Stimulated activated CD4-positive, alpha-beta T cell treated with anti-CD3 and anti-CD28 coated beads, TNF-alpha, amount 100 ng/mL, for 48 hours (primary cell): ENCODE results near the gene GLIS1.

Source experiments
- DNase-seq, 3 donors: peaks; one replicate each; pipeline ENCODE4 v3.0.0-alpha.2; 2020; ENCODE audit warnings: low read depth in 3 of 3

Gene GLIS1

DNA sequence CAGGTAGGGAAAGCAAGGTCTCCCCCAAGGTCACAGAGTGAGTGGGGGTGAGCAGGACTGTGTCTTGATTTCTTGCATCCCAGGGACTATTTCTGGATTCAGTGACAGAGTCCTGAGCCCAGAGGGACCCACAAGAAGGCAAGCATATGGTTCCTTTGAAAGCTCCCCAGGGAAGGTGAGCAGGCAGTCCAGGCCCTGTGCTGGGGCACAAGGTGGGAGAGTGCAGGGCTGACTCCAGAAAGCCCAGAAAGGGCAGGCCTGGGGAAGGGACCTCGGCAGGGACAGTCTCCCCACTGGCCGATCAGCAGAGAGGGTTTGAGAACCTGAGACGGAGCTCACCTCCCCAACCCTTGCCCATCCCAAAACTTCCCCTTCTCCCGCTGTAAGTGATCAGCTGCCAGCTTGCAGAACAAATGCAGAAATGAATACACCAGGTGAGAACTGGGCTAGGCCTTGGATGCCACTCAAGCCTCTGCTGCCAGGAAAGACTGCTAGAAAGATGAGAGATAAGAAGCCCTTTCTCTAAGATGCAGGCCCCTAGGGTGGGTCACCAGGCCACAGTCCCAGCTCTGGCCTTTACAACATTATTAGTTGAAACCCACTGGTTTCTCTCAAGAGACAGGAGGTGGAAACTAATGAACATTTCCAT lies 121.0 kb downstream of the GLIS1 start:
- DNase-seq, result no peak

DNA sequence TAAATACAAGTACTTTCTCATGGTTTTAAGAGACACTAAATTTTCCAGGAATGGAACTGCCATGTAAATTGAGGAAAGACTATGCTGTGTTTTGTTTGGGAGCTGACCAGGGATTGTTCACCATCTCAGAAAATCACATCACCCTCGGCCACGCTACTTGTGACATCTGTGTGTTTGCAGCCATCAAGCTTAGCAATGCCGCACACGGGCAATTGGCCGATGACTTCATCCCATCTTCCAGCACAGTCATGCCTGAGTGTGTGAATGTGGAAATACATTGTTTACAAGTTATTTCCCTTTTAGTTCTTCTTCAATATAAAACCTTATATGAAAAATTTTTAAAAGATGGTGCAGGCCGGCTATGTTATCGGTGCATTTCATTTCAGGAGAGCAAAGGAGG lies 121.6 kb downstream of the GLIS1 start:
- no peak for DNase-seq

DNA sequence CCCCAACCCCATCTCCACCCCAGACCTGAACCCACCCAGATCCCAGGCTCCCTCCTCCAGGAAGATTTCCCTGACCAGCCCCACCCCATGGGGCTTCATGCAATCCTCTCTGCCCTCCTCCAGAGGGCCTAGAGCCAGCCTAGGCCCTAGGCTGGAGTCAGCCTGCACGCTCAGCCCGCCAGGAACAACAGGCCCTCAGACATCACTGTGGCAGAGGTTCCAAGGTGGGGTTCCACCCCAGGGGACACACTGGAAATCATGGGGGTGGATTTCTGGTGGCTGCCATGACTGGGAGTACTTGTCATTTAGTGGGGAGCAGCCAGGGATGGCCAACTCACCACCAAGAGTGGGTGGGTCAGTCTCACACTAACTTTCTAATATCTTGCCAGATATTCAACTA lies 122.0 kb downstream of the GLIS1 start:
- no peak for DNase-seq

DNA sequence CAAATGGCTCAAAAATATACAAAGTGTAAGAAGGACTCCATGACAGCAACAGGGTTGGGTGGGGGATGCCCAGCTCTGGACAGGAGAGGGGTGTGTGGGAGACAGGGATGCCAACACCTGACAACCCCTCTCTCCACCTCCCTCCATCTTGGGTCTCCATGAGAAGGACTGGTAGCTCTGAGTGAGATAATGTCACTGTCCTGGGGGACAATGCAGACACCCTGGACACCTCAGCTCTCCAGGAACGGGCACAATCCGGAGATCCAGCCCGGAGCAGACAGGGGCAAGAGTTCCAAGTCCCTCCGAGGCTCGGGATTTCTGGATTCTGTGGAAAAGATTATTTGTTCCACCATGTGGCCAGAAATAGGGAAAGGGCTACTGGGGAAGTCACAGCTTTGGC lies 122.5 kb downstream of the GLIS1 start:
- DNase-seq, result no peak

DNA sequence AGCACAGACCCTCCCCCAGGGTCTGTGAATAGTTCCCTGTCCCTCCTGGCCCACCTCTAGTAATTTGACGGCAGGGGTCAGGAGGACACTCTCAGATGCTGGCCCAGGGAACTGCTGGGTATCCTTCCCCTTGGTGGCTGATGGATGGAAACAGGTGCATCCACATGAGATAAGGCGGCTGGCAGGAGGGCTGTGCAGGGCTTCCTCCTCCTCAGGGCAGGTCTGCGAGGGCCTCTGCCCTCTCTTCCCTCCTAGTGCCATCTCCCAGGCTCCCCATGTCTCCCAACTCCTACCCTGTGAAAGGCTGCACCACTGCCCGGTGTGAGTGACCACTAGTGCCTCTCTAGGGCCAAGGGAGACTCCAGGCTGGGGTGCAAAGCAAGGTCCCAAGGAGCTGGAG lies 123.9 kb downstream of the GLIS1 start:
- DNase-seq, result no peak

DNA sequence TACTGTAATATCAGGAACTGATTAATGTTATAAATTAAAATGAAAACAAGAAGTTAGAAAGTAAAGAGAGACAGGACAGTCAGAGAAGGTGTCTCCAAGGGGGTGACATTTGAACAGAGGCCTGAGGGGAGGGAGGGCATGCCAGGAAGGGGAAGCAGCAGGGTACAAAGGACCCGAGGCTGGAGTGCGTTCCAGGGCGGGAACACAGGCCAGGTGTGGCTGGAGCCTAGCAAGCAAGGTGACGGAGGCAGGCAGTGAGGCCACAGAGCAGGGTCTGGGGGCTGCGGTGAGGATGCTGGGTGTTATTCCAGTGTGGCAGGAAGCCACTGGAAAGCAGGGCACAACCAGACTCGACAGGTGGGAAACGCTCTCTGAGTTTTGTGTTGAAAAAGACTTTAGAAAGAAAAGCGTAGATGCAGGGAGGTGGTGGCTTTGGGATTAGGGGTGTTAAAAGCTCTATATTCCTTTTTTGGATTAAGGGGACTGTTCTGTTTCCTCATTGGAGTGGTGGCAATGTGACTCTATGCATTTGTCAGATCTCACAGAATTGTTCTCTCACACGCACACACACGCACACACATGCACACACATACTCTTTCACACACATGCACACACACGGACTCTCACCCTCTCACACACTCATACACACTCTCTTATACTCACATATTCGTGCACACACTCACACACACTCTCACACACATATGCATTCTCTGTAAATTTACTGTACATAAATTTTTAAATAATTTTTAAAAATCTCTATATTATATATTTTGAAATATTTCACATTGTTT lies 124.5 kb downstream of the GLIS1 start:
- DNase-seq, result no peak

DNA sequence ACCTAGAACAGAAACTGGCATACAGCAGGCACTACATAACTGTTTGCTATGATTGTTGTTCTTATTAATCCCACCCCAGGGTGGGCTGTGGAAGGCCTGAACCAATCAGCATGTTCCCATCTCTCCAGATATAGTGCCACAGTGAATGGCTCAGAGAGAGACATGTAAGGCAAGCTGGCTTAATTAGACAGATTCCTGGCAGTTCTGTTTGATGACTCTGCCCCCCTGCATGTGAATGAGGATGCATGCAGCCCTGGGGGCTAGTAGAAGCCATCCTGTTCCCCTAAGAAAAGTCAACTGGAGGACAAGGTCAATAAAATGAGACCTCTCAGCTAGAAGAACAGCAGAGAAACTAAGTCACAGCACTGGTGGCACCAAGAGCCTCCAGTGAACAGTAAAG lies 130.3 kb downstream of the GLIS1 start:
- no peak for DNase-seq

DNA sequence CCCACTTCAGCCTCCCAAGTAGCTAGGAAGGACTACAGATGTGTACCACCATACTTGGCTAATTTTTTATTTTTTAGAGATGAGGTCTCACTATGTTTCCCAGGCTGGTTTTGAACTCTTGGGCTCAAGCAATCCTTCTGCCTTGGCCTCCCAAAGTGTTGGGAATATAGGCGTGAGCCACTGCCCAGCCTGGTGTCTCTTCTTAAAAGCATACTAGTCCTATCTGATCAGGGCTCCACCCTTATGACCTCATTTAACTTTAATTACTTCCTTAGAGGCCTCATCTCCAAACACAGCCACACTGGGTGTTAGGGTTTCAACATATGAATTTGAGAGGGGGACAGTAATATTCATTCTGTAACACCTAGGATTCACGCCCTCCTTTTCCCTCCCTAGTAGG lies 130.9 kb downstream of the GLIS1 start:
- DNase-seq, result no peak

DNA sequence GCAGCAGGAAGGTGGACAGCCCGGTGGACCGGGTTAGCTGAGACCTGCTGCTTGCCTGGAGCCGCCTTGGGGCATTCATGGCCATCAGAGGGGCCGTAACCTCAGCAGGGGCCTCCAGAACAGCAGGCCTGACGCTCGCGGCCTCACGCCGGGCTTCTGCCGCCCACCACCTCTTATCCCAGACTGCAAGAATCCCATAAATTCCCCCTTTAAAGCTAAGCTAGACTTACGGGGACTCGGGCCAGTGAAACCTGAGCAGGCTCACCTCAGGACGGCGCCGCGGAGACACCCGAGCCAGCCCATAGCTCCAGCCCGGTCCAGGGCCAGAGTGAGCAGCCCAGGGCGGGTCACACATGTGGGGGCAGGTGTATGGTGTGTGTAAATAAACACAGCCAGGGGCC lies 132.3 kb downstream of the GLIS1 start:
- no peak for DNase-seq

DNA sequence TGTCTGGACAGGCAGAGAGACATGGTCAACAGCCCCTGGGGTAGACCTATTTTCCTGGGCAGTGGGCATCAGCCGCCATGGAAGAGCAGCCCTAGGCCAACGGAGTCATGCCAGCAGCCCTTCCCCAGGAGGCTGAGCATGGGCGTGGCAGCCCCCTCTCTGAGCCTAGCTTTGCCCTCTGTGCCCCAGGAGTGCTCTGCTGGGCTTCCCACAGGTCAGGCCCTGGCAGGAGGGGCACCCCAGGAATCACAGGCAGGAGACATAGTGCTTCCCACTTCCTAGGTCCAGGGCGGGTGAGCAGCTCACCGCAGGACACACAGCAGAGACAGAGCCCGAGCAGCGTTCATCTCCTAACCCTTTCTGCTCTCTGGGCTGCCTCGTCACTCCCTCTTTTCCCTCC lies 132.8 kb downstream of the GLIS1 start:
- DNase-seq, result no peak

DNA sequence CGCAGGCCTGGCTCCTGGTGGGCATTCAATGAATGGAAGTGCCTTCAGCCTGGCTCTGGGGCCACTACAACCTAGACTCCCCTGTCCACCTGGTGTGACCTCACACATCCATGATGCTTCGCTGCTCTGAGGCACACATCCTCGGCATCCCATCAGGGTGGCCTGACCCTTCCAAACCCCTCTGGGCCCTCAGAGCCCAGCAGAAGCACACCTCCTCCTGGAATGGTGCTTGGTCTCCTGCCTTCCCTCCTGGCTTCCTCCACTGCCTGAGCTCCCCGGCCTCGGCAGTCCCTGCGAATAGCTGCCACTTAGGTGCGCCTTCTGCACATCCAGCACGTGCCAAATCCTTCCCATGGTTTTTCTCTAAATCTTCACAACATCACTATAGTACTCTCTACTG lies 133.8 kb downstream of the GLIS1 start:
- DNase-seq, result no peak

DNA sequence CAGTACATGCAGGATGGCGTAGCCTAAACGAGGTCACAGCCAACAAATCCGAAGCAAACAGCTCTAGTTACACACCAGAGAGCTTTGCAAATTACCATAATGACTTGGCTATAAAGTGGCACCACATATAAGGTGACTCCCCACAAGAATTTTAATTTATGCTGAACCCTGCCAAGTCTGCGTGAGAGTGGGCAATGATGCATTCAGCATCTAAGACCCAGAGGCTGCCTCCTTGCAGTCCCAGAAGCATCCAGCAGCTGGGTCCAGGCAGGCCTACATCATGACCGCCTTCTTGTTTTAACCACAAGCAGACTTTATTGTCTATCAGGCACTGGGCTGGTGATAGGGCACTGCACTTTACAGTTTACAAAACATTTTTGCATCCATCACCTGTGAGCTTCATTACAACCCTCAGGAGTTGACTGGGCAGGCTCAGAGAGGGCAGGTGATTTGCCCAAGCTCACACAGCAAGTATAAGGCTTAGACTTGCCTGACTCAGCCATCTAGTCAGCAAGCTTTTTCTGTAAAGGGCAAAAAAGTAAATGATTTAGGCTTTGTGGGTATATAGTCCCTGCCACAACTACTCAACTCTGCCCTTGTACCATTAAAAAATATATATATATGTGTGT lies 134.6 kb downstream of the GLIS1 start:
- DNase-seq, result no peak

DNA sequence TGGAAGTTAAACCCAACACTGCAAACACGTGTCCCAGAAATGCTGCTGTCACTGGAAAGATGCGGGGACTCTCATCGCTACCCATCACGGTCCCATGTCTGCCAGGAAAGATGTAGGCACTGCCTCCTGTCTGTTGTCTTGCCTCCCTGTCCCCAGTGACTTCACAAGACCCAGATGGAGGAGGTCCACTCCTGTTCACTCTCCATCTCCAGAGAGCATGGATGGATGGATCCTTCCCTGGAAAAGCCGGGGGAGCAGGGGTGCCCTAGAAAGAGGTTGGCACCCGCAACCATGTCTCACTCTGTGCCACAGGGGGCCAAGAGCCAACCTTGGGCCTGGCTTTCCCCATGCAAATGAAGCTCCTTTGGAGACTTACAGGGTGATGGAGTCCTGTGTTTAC lies 135.5 kb downstream of the GLIS1 start:
- DNase-seq, result no peak

DNA sequence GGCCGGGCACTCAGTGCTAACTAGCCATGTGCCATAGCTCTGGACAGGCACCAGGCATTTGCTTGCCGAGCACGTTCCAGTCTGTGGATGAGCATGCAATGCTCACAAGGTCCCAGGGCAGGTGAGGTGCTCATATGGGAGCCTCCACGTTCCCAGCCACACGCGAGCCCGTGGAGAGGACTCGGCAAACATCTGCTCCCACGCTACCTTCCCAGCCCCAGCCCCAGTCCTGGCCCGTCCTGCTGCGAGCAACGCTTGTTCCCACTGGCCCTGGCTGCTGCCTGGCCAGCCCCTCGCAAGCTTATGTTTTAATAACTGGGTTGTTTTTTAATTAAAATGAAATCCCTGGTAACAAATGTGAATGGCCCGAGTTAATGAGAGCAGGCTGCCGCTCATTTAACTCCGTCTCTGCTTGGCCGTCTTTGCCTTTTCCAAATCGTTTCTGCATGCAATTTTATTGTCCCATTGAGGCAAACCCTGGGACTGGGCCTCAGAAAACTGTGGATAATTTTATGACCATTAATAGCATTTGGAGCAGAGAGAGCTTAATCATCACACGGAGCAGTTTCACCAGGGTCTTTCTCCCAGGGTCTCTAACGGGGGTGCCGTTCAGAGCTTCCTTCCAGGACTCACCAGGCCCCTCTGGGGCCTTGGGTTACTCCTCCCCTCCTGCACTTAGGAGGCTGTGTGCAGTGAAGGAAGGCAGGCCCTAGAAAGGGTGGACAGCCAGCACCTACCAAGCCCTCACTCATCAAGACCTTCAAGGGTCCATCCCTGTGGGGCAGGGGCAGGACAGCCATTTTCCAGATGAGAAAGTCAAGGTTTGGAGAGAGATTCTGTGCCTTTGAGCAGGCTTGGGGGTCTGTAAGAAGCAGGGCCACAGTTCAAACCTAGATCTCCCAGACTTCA lies 136.8 kb downstream of the GLIS1 start:
- no peak for DNase-seq

DNA sequence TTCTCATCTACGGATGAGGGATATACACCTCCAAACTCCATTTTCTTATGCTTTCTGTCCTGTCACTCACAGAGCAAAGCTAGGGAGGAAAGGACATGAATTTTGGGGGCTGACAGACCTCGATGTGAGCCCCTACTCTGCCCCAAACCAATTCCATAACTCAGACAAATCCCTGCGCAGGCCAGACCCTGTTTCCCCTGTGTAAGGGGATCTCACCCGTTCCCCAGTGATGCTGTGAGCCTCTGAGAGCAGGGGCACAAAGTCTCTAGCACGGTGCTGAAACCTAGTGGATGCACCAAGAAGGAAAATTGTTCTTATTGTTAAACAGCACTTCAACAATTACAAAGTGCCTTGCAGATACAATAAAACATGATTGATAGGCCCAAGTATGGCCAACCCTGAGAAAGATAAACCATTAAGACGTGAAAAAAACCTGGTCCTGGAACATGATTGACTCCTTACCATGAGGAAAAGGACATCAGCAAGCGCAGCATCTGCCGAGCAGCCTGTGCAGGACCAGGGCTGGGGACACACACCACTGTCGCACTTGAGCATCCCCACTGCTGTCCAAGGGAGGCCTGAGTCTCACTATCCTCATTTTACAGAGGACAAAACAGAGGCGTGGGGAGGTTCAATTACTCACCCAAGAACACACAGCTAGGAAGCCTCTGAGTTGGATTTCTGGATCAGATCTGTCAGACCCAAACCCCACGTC lies 137.8 kb downstream of the GLIS1 start:
- DNase-seq, result no peak

DNA sequence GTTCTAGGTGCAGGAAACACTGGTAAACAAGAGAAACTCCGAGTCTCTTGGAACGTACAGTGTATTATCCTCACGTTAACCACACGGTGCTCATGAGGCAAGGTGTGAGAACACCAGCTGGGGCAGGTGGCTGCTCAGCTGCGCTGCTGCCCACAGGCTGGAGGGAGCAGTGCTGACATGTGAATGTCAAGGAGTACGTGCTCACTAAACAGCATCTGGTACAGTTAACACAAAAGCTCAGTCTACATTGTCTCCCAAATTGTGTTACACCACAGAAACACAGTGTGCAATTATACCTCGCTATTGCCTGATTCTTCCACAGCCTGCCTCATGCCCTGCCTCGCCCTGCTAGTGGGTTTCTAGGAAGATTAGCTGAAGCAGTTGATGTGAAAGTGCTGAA lies 138.4 kb downstream of the GLIS1 start:
- no peak for DNase-seq

DNA sequence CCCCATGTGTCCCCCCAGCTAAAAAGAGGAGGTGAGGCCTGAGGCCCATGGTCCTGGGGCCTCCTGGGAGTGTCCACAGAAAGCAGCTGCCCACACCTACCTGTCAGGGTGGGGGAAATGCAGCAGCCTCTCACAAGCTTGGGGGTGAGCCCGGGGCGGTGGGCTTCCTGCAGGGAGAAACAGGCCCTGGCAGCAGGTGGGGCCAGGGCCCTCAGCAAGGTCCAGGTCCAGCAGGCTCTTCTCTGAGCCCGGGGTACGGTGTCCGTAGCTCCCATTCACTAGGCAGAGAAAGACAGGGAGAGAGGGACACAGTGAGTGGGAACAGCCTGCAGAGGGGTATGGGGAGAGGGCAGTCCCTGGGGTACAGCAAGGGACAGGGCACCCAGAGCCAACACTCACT lies 139.0 kb downstream of the GLIS1 start:
- no peak for DNase-seq

DNA sequence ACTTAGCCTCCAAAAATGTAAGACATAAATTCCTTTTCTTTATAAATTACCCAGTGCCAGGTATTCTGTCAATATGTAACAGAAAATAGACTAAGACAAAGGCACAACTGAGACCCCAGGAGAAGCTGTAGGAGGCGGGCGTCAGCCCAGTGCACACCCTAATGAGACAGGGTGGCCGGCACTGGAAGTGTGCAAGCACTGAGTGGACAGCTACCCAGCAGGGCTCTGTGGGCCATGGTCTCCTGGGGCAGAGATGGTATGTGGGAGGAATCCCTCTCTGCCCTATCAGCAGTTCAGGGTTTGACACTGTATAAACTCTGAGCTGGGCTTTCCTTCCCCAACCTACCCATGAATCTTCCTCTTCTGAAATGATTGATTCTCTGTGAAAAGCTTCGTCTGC lies 139.5 kb downstream of the GLIS1 start:
- DNase-seq, result no peak

DNA sequence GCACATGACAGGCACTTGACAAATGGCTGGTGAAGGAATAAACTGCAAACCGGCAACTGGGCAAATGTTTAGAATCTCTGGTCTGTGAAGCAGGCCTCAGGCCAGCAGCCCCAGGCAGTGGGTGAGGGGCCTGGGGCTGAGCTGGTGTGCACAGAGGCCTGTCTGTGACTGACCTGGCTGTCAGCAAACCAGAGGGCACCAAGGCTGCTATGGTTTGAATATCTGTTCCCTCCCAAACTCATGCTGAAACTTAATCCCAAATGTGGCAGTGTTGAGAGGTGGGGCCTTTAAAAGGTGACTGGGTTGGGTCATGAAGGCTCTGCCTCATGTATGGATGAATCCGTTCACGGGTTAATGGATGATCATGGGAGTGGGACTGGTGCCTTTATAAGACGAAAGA lies 140.0 kb downstream of the GLIS1 start:
- no peak for DNase-seq

DNA sequence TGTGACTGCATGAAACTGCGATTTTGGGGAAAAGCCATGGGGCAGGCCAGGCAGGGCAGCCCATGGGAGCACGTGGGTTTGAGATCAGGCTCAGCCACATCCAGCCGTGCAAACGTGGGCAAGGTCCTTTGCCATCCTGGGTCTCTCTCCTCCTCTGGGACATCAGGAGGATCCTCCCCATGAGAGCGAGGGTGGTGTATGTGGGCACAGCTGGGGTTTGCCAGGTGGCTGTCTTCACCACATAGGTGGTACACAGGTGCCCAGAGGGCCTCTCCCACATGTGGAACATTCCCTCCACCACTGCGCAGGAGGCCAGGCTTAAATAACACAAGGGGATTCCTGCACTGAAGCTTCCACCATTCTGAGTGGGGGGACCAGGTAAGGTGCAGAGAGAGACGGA lies 143.1 kb downstream of the GLIS1 start:
- no peak for DNase-seq

DNA sequence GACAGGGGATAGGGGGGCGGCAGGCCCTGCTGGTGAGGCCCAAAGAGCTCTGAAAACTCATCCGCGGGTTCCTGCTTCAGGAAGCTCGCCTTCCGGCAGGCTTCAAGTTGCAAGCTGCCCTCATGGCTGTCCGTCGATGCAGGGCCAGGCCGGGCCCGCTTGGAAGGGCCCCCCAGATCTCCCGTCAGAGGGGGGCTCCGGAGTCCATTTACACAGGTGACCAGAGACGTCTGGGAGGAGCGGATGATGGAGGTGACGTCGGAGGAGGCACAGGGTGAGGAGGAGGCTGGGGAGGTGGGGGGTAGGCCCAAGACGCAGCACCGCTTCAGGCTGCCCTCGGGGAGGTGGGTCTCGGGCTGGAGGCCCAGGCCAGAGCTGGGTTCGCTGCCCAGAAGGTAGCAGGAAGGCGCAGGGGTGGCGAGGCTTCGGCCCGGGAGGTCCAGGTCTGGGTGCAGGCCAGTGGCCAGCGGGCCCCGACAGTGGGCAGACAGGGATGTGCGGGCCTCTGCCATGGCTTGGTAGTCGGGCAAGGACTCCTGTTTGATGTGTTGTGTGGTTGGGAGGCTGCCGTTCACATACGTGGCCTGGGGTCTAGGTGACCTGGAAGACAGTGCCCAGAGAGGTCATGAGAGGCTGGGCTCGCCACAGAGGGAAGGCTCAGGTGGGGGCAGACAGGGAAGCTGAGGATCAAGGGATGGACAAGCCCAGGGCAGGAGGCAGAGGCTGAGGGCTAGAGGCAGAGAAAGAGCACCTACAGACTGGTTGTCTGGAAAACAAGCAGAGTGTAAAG lies 144.4 kb downstream of the GLIS1 start:
- DNase-seq, result no peak
